NCI-H146 treated with DMSO at 0.1 percent for 48 hours (cell line): ENCODE measurements around the gene SCN5A.

ENCODE experiments used
- DNase-seq: peaks from one replicate; lab custom pipeline; 2025; ENCODE audit not compliant: unreplicated experiment; lab: John Stamatoyannopoulos, UW

SCN5A gene

GRCh38 chr3:38544926-38545325 lies 104.6 kb downstream of the SCN5A start:
- DNase-seq, result no peak

- no peak for DNase-seq
These were observed 105.9 kb downstream of the SCN5A start for GRCh38 chr3:38543586-38543985.

GRCh38 chr3:38542401-38543298 lies 106.8 kb downstream of the SCN5A start:
- DNase-seq, result no peak

- DNase-seq, result no peak
These were observed 107.7 kb downstream of the SCN5A start for GRCh38 chr3:38541806-38542205.

- no peak for DNase-seq
These were observed 110.6 kb downstream of the SCN5A start for GRCh38 chr3:38538773-38539353.

GRCh38 chr3:38536671-38537070 lies 112.8 kb downstream of the SCN5A start:
- DNase-seq, result no peak

- no peak for DNase-seq
These were observed 114.9 kb downstream of the SCN5A start for GRCh38 chr3:38534604-38535003.

- DNase-seq, result no peak
These were observed 115.3 kb downstream of the SCN5A start for GRCh38 chr3:38534180-38534579.

GRCh38 chr3:38533285-38533976 lies 116.1 kb downstream of the SCN5A start:
- no peak for DNase-seq

GRCh38 chr3:38532529-38532928 lies 117.0 kb downstream of the SCN5A start:
- DNase-seq, result no peak

- DNase-seq, result no peak
These were observed 121.0 kb downstream of the SCN5A start for GRCh38 chr3:38528457-38528856.

- no peak for DNase-seq
These were observed 122.7 kb downstream of the SCN5A start for GRCh38 chr3:38526792-38527191.

GRCh38 chr3:38524141-38524739 lies 125.2 kb downstream of the SCN5A start:
- no peak for DNase-seq

- DNase-seq, result no peak
These were observed 127.5 kb downstream of the SCN5A start for GRCh38 chr3:38522002-38522401.

- peak; percentile 27 for DNase-seq
These were observed 128.0 kb downstream of the SCN5A start for GRCh38 chr3:38521391-38521987.

GRCh38 chr3:38519651-38520050 lies 129.8 kb downstream of the SCN5A start:
- no peak for DNase-seq

GRCh38 chr3:38519000-38519399 lies 130.5 kb downstream of the SCN5A start:
- no peak for DNase-seq

GRCh38 chr3:38516669-38517068 lies 132.8 kb downstream of the SCN5A start:
- no peak for DNase-seq

- DNase-seq, result no peak
These were observed 134.1 kb downstream of the SCN5A start for GRCh38 chr3:38515367-38515766.

GRCh38 chr3:38511546-38511945 lies 137.9 kb downstream of the SCN5A start:
- DNase-seq, result no peak

GRCh38 chr3:38510631-38511030 lies 138.9 kb downstream of the SCN5A start:
- no peak for DNase-seq
